NB4 (cell line): ENCODE measurements around the gene RRP12.

Experiments used
- CTCF ChIP-seq: IDR thresholded peaks from one replicate; pipeline ENCODE4 v1.5.1; 2012; ENCODE audit warnings: low read depth, low read length
- POLR2A ChIP-seq: IDR thresholded peaks from 2 replicates; pipeline ENCODE4 v1.6.1; 2011; ENCODE audit warnings: mild to moderate bottlenecking; ENCODE audit not compliant: insufficient read length; ENCODE audit errors: extremely low read depth

- TF ChIP-seq CTCF = no peak
- no peak for TF ChIP-seq POLR2A
Measured at GRCh38 chr10:97442277-97442676, 41.1 kb upstream of the RRP12 start.
